ENCODE results near the gene PTPRN2.

- no peak for TF ChIP-seq POLR2A (IDR thresholded peaks at IDR 0.05)
- no peak for TF ChIP-seq CTCF (IDR thresholded peaks at IDR 0.05)
Observed at GRCh38 chr7:158261362-158262235, 326.0 kb downstream of the PTPRN2 start.
